Gastroesophageal sphincter (tissue), 3 donors: ENCODE measurements around the gene TPM1.

Experiments used
- CTCF ChIP-seq, 4 experiments: fragments of 200-600 bp in 2 of 4; fragments of 450-650 bp in 2 of 4; sonication (generic) in 1 of 4; IDR thresholded peaks; one replicate each; pipeline ENCODE4 v1.5.1; 2017 to 2019; ENCODE audit warnings: antibody characterized with exemption in 4 of 4, mild to moderate bottlenecking in 2 of 4, moderate library complexity in 2 of 4
- POLR2A ChIP-seq, 2 donors: fragments of 450-650 bp; IDR thresholded peaks; one replicate each; pipeline ENCODE4 v1.6.1; 2017; ENCODE audit warnings: antibody characterized with exemption in 2 of 2, mild to moderate bottlenecking in 2 of 2, moderate library complexity in 1 of 2

- TF ChIP-seq CTCF (IDR thresholded peaks at IDR 0.05) (no peak), POLR2A (IDR thresholded peaks at IDR 0.05) (no peak)
These were observed 42.7 kb downstream of the TPM1 start for GRCh38 chr15:63085289-63085688.
